Ecto neural progenitor cell (in vitro differentiated cells): ENCODE results near the gene INPP4B.
"Not testable (repeated sequence)": the region's sequence is repeated elsewhere in the genome, so short reads cannot be mapped to it uniquely, and the experiment has no call there.

Experiments
- DNase-seq: peaks from one replicate; pipeline ENCODE4 v3.0.0-alpha.2; 2018; ENCODE audit warnings: low spot score

The INPP4B gene

DNA sequence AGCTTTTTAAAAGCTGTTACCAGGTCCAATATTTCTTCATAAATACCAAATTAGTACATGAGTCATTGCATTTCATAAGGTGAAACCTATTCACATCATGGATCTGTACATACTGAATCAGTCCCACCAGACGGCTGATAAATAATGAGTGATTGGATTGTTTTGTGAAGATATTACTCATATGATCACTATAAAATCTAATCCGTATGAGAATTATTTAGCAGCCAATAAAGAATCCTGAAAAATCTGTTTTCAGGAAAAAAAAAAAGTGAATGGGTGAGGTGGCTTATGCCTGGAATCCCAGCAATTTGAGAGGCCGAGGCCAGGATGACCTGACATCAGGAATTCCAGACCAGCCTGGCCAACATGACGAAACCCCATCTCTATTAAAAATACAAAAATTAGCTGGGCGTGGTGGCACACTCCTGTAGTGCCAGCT lies 438.1 kb downstream of the INPP4B start:
- no peak for DNase-seq

DNA sequence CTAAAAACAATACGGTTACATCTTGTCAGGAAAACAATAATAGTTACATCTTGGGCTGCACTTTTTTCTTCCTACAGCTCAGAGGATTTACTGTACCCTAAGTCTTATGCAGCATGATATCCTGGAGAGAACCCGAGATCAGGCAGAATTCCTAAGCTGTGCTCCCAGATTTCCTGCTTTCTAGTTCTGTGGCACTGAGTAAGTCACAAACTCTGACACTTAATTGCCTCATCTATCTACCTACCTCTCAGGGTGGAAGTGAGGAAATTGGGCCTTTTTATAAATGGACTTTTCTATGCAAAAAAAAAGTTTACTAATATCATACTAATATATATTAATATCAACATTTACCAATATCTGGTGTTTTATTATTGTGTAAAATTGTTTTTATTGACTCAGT lies 438.5 kb downstream of the INPP4B start:
- no peak for DNase-seq

DNA sequence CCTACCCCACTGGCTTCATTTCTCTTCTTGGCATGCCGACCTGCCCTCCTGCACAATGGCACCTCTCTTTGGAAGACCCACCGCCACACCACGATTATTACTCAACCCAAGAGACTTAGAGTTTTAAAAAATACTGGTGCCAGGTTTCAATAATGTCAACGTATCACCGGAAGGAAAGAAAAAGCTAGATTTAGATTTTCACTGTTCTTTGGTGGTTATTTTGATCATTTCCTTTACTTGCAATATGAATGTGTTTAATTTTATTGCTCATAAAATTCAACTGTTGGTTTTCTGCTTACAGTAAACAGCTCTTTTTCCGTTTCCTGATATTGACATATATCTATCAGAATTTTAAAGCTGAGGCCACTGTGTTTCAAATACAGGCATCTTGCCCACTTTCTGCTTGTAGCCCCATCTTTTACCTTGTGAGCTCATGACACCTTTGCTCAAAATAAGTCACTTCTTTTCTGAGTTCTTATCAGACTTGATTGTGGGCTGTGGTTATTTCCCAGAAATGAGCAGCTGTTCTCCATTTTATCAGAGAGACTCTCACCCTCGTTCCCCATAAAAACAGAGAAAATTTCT lies 439.1 kb downstream of the INPP4B start:
- no peak for DNase-seq

DNA sequence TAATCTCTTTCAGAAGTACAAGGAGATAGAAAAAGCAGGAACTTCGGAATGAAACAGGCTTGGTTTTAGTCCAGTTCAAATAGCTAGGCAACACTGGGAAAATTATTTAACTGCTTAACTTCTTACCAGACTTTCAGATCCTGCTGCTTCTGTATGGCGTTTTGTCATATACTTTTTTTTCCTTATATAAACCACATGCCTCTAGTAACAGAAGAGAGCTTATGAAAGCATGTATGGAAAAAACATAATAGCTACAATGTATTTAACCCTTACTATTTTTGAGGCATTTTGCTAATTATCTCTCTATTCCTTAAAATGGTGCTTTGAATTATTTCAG lies 439.6 kb downstream of the INPP4B start:
- DNase-seq: no peak

DNA sequence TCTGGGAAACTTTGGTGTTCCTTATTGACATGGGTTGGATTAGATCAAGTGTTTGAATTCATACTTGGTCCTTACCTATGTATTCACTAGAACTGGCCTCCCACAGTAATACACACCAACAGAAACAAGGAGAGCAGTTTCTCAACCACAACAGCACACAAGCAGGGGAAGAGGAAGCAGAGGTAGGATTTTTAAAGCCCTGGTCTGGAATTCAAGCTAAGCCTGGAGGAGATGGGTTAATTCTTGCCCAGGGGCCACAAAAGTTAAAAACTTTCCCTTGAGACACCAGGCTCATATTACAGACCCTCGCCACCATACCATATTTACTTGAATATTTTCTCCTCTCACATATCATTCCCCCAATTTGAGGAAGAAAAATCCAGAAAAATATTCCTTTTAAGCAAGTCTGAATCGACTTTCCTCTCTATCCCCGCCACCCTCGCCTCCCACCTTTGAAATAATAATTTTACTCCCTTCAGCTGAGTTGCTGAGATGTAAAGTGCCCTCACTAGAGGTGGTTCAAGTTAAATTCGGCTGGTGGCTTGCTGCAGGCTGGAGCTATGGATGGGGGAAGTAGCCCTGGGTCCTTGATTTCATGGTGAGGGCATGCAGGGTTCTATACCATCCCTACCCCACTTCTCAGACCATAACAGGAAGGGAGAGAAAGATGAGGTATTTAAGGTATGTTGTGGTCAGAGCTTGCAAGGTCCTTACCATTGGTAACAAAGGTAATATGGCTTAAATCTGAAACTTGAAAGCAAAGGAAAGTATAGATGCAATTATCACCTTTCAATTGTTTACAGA lies 440.2 kb downstream of the INPP4B start:
- DNase-seq: no peak

DNA sequence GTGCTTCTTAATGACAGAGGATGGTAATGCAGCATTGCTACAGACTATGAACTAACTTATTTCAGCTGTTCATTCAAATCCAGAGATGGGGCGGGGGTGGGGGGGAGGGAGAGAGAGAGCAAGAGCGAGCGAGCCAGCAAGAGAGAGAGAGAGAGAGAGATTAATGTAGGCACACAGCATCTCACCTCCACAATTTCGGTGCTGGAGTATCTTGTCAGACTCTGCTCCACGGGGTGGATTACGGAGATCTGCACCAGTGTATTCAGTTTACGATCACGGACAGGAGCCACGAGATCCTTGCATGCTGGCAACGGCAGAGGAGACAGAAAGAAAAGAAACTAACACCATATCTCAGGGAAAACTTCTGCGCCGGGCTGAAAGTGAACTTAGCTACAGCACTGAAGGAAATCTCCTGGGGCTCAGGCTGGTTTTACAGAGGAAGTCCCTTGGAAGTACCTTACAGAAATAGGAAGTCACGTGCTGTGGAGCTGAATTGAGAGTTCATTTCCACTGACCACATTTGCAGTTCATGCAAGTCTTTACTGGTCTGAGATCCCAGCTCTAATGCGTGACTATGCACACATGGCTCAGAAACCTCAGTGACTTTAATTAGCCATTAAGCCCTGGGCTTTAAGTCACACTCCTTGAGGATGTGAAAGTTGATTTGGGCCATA lies 440.9 kb downstream of the INPP4B start:
- DNase-seq: peak; percentile 53

DNA sequence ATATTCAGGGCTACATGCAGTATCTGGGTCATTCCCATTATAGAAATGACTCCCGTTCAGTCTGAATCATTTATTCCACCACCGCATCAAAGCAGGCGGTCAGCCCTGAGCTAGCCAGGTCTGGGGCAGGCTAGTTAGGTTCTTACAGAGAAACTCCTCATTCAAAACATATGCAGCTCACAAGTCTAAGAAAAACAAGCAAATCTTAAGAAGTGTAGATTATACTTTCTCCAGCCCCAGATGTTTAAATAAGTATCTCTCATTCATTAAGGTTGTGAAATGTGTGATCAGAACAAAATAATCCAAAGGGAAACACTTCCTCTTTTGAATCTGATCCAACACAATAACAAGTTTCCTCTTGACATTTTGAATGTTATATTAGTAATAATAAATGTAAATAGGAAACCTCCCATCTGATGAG lies 441.9 kb downstream of the INPP4B start:
- DNase-seq: no peak

DNA sequence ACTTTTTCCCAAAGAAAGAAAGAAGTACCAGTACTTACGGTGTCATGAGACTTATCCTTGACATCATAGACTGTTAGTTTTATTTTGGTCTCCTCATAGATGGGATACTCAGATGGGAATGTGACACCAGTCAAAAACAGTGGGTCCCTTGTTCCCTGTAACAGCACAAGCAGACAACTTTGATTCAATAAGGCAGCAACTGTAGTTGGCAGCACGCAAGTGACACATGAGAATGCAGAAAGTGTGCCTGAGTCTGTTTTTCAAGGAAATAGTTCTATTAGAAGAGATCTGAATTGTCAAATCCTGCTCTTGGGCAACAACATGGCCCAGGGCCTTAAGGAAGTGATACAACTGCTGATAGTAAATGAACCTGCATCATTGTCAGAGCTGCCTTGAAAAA lies 443.2 kb downstream of the INPP4B start:
- no peak for DNase-seq

DNA sequence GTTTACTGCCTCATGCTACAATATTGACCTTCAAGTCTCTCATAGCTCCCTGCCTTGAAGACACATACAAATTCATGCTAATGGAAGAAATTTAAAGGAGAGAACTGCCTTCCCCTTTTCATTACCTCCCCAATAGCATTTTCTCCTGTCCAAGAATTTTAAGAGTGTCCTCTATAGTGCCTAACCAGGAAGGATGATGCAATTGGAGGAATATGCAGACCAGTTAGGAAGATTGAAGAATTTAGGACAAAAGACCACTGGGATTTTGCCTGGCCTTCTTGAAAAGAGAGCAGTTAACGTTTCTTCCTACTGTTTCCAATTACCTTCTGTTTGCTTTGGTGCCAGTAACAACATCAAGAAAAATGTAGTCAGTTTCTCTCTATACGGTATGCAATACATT lies 443.9 kb downstream of the INPP4B start:
- DNase-seq: no peak

DNA sequence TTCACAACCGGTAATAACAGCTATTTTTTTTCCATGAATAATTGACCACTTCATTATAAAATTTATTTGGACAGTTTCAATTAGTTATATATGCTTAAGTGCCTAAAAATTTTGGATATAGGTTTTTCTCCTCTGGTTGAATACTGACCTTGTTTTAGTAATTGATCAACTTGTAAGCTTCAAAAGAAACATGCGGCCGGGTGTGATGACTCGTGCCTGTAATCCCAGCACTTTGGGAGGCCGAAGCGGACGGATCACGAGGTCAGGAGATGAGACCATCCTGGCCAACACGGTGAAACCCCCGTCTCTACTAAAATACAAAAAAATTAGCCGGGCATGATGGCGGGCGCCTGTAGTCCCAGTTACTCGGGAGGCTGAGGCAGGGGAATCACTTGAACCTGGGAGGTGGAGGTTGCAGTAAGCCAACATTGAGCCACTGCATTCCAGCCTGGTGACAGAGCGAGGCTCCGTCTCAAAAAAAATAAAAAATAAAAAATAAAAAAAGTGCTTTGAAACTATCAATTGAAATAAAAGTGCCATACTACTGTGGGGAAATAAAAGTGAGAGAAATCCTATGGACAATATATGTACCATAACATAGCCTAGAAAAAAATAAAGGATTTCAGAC lies 448.6 kb downstream of the INPP4B start:
- not testable (repeated sequence) for DNase-seq

DNA sequence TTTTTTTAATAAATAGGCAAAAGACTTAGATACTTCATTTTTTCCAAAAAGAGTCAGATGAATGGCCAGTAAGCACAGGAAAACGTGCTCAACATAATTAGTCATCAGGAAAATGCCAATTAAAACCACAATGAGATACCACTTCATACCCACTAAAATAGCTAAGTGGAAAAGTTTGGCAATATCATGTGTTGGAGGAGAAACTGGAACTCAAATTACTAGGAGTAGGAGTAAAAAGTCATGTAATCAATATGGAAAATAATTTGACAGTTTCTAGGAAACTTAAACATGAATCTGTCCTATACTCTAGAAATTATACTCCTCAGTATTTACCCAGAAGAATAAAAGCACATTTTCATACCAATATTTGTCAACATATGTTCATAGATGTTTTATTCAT lies 449.8 kb downstream of the INPP4B start:
- no peak for DNase-seq

DNA sequence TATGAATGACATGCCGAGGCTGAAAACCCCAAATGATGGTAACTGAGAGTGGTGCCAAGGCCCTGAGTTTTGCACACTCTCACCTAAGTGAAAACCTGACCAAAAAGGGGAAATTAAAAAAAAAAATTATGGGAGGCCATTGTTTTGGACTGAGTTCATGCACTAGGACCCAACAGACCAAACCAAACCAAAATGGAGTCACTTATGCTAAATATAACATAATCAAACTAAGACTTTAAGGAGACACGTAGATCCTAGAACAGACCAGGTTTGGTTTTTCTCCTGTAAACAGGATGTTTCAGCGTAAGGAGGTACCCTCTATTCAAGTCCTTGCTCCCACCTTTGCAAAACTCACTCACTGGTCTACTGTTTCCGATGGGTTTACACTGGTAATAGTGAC lies 453.0 kb downstream of the INPP4B start:
- no peak for DNase-seq

DNA sequence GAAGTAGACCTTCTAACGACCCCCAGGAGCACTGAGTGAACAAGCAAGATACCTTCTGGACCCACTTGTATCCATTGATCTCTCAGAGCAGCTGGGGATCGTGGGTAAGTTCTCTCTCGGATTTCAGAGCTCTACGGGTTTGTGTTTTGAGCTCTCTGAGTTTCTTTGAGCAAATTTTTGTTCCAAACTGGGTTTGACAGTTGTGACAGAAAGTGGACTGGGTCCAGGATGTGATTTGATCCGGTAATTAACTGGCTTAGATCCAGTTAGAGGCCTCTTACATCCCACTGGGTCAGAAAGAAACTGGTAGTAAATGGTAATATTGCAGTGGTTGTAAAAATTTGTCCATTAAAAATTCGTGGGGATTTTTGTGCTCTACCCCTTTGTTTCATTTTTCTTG lies 459.2 kb downstream of the INPP4B start:
- no peak for DNase-seq

DNA sequence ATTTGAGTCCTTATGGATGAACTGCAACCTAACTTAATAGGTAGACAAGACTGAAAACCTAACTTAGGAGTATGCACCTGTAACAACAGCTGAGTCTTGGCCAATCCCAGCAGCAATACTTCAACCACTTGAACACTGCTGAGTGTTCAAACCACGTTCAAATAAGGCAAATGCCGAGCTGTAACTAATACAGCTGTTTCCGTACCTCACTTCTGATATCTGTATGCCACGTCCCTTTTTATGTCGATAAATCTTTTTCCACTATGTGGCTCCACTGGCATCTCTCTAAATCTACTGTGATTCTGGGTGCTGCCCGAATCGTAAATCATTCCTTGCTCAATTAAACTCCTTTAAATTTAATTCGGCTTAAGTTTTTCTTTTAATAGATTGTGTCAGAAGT lies 459.7 kb downstream of the INPP4B start:
- no peak for DNase-seq

DNA sequence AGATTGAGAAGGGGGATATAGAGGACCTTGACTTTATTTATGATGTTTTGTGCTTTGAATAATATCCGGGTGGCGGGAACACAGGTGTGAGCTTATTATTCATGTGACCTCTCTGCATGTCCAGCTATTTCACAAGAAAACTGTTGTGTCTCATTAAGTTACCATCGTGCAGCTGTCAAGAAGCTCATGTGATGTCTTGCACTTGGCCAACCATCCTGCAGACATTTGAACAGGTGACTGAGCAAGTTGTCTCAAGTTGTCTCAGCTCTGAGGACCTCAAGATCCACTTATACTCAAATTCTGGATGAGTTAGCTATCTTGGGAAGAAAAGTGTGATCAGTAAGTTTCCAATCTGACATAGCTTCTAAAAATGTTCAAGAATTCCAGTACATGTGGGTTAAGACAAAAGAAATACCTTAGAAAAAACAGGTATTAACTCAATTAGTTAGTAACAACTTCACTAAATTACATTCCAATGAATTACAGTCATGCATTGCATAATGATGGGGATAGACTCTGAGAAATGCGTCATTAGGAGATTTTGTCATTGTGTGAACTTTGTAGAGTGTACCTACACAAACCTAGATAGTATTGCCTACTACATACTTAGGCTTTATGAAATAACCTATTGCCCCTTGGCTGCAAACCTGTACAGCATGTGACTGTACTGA lies 462.2 kb downstream of the INPP4B start:
- no peak for DNase-seq

DNA sequence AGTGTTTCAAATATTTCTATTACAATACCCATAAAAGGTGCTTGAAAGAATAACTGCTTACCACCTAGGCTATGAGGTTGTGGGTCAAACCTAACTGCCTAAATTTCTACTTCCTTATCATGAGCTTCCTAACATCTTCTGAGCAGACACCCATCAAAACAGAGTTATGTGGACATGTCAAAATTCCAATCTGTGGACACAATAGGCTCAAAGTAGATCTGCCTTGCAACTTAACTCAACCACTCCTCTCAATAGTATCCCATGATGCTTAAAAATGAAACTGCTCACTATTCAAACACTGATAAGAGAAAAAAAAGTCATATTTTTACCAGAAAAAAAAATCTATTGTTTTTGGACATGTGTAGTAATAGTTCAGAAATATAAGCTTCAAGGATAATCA lies 462.7 kb downstream of the INPP4B start:
- no peak for DNase-seq

DNA sequence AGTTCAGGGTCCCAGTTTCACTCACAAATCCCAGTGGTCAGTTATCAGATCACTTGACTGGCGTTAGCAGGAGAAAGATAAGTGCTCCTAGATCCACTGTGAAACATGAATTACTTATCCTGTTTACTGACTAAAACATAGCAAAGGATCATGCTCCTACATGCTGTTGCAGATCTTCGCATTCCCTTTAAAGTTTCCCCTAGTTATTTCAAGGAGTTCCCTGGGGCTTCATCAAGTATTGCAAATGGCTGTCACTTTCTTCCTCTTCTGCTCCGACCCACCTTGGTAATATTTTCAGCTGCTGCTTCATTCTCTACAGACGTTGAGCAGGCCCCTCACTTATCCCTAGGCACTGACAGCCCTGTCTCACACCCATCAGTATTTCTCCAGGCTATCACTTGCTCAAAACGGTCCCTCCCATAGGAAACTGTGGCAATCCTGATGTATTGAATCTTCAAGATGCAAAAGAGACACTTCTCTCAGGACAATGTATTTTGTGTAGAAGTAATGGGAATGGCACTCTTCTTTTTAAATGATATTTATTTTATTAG lies 466.0 kb downstream of the INPP4B start:
- DNase-seq: no peak

DNA sequence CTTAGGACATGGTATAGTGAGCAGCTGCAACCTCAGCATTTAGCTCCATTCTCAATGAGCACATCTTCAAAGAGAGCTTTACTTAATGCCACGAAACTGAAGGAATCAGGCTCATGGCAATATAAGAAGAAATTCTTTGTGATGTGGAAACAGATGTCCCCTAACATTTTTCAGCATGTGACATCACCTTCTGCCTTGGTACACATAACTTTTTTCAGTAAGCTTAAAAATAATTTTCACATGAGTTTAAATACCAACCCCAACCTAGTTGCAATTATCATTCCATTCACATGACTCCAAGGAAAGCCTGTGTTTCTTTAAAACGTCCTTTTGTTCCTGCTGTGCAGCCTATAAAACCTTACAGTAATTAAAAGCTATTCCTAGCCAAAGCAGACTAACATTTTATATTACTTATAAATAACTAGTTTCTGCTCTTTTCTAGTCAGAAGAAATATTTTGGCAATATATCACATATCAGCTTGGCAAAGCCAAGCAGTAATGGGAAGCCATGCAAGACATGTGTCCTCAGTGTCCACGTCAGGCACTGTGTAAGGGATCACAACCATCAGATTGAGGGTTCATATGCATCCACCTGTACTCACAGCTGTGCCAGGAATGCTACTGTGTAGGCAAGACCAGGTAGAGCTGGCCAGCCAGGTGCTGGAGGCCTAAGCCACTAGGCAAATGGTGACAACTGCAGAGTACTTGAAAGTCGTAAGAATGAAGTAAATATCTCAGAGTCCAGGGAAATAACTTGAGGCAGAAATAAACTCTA lies 466.6 kb downstream of the INPP4B start:
- no peak for DNase-seq

DNA sequence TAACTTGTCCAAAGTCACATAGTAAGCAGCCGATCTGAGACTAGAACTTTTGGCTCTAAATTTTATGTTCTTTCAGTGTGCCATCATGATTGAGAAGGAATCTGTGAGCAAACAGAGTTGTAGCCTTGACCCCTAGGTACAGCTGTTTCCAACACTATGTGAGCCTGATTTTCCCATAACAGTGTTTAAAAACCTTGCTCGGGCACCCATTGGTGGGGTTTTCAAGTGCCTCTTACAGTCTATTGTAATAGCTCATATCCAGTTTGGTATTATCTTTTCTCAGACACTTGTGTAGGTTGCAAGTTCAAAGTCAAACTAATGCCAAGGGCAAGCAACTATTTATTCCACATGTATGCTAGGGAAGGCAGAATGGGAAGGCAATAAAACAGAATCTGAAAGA lies 467.9 kb downstream of the INPP4B start:
- DNase-seq: no peak

DNA sequence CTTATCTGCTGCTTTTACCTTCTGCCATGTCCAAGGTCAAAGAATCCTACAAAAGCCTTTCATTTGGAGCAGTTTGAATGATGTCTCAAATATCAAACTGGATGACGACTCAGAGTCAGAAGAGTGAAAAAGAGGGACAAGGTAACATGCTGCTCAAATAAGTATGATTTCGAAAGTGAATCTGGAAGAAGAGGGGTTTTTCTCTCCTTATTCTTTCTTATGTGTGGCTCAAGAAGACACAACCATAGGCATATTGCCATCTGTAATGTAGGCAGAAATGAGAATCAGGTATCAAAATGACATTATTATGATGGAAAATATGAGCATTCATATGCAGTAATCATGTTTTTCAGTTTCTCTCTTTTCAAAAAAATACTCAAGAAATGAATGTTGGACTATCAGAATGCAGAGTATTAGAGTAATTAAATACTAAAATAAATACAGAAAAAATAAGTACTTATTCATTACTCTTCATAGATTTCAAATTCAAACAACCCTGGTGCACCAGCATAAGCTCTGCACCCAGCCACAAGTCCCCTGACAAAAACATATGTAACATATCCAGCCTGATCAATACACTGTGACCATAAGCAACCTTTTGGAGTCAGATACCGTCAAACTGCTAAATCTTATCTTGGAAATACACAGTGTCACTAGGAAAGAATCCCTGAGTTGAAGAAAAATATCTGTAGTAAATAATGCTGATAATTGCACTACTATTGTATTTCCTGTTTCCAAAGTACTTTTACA lies 468.6 kb downstream of the INPP4B start:
- no peak for DNase-seq

DNA sequence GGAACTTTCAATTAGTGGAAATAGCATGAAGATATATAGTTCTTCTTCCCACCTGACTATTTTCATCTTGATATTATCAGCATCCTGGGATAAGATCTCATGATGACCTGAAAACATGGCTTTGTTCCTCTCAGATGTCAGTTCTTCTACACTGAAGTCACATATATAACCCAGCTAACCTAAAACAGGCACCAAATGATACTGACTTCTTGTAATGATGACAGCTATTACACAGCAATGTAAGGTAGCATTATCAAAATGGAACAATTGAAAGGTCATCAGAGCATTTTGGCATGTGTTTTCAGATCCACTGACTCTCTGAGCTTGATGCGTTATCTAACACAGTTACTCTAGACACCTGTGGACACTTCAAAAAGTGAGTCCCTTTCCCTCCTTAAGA lies 469.9 kb downstream of the INPP4B start:
- no peak for DNase-seq
